Esophagus mucosa (tissue), 1 donor: ENCODE results near the gene TSPYL2. TPM values are rescaled to one million over a fixed set of nuclear protein-coding genes. Genes with fewer than 3 reads are reported as not detected.

Experiments used
- ATAC-seq: fragments of 200-7000 bp; cut with Tn5 transposase; one replicate; pipeline ENCODE4 v1.9.1; 2020
- total RNA-seq: library from RNA; stranded (reverse); gene quantifications from one replicate; pipeline ENCODE4 v1.2.4, GENCODE V29; 2023
- donor health status: DM: yes; HTN: yes; CAD: no.

The TSPYL2 gene
- total RNA-seq, 1 donor from 2014 or later, result 2.5 TPM

GRCh38 chrX:53126377-53126776 is 44.2 kb downstream of the TSPYL2 start:
- no peak for ATAC-seq

- ATAC-seq, result no peak
Measured at GRCh38 chrX:53128097-53128749, 46.1 kb downstream of the TSPYL2 start.

GRCh38 chrX:53133400-53133799 is 51.2 kb downstream of the TSPYL2 start:
- ATAC-seq, result peak; percentile 97

GRCh38 chrX:53135581-53135980 is 53.4 kb downstream of the TSPYL2 start:
- no peak for ATAC-seq

Other genes with a start within 250 kb of the TSPYL2 start
- not detected for gene XAGE3, start 214.3 kb upstream of the TSPYL2 start, total RNA-seq
- gene FAM156B, start 185.0 kb upstream of the TSPYL2 start, total RNA-seq, result 5.7 TPM
- gene FAM156A, start 123.8 kb upstream of the TSPYL2 start, total RNA-seq, result 6.8 TPM
- gene GPR173, start 33.6 kb upstream of the TSPYL2 start, total RNA-seq, result 0.08 TPM
- gene KANTR, start 11.8 kb downstream of the TSPYL2 start, total RNA-seq, result 6.6 TPM
- 73.6 TPM for gene KDM5C, start 142.8 kb downstream of the TSPYL2 start, total RNA-seq
- gene IQSEC2, start 199.2 kb downstream of the TSPYL2 start, total RNA-seq, result 10.6 TPM